Neuronal stem cell (in vitro differentiated cells): Measurements from ENCODE around the gene PTGR1.
A peak's percentile ranks its signal among the peaks of the same experiment; 100 is the strongest.

Source experiments
- DNase-seq: peaks from one replicate; pipeline ENCODE4 v3.0.0-alpha.2; 2013; ENCODE audit warnings: low spot score
- H2AFZ ChIP-seq: one replicate; pipeline ENCODE4 v1.6.1; 2013; ENCODE audit warnings: mild to moderate bottlenecking, low read length, inconsistent platforms
- H2AK5ac ChIP-seq: 2 replicates; pipeline ENCODE4 v1.6.1; 2013; ENCODE audit warnings: low read depth, mild to moderate bottlenecking, inconsistent platforms, low read length, moderate library complexity, mixed read lengths
- H2BK120ac ChIP-seq: 2 replicates; pipeline ENCODE4 v1.6.1; 2013; ENCODE audit warnings: low read depth, mild to moderate bottlenecking, inconsistent platforms, low read length, moderate library complexity, mixed read lengths
- H2BK12ac ChIP-seq: one replicate; pipeline ENCODE4 v1.6.1; 2013; ENCODE audit warnings: low read length, inconsistent platforms
- H2BK15ac ChIP-seq: 2 replicates; pipeline ENCODE4 v1.6.1; 2013; ENCODE audit warnings: mild to moderate bottlenecking, low read length, inconsistent platforms, mixed read lengths
- H2BK5ac ChIP-seq: one replicate; pipeline ENCODE4 v1.6.1; 2013; ENCODE audit warnings: inconsistent platforms, mild to moderate bottlenecking, low read length, moderate library complexity
- H3K14ac ChIP-seq: one replicate; pipeline ENCODE4 v1.6.1; 2013; ENCODE audit warnings: low read length, inconsistent platforms
- H3K18ac ChIP-seq: 2 replicates; pipeline ENCODE4 v1.6.1; 2013; ENCODE audit warnings: low read length, inconsistent platforms
- H3K23ac ChIP-seq: 2 replicates; pipeline ENCODE4 v1.6.1; 2013; ENCODE audit warnings: low read depth, mild to moderate bottlenecking, mixed read lengths, low read length, inconsistent platforms; ENCODE audit not compliant: poor library complexity
- H3K27ac ChIP-seq: replicated peaks from 3 replicates; pipeline ENCODE4 v1.5.1; 2013; ENCODE audit warnings: low read length, inconsistent platforms
- H3K27me3 ChIP-seq, 3 experiments: 2 replicates each; pipeline ENCODE4 v1.6.1; 2013; ENCODE audit warnings: low read length in 3 of 3, mild to moderate bottlenecking in 2 of 3, inconsistent platforms in 1 of 3, low read depth in 1 of 3, mixed read lengths in 1 of 3, moderate library complexity in 1 of 3; ENCODE audit not compliant: control insufficient read depth in 3 of 3, insufficient read depth in 3 of 3
- H3K36me3 ChIP-seq, 2 donors: replicated peaks in 1 of 2; 2 replicates each; pipeline ENCODE4 v1.6.1; 2013; ENCODE audit warnings: low read length in 2 of 2; ENCODE audit not compliant: control insufficient read depth in 2 of 2, insufficient read depth in 2 of 2
- H3K4ac ChIP-seq: 2 replicates; pipeline ENCODE4 v1.6.1; 2013; ENCODE audit warnings: inconsistent platforms, mild to moderate bottlenecking, low read length, moderate library complexity
- H3K4me1 ChIP-seq, 2 donors: 1 replicate in 1 of 2; 2 replicates in 1 of 2; pipeline ENCODE4 v1.6.1; 2013; ENCODE audit warnings: low read length in 2 of 2, low read depth in 1 of 2; ENCODE audit not compliant: control insufficient read depth in 2 of 2, insufficient read depth in 1 of 2
- H3K4me2 ChIP-seq: one replicate; pipeline ENCODE4 v1.6.1; 2013; ENCODE audit warnings: mild to moderate bottlenecking, low read length, inconsistent platforms; ENCODE audit not compliant: insufficient read depth, poor library complexity, severe bottlenecking
- H3K4me3 ChIP-seq, 2 donors: 2 replicates each; pipeline ENCODE4 v1.5.1; 2013; ENCODE audit warnings: low read length in 2 of 2, mild to moderate bottlenecking in 2 of 2, inconsistent platforms in 1 of 2, moderate library complexity in 1 of 2
- H3K79me1 ChIP-seq: one replicate; pipeline ENCODE4 v1.6.1; 2013; ENCODE audit warnings: low read depth, mild to moderate bottlenecking, inconsistent platforms, low read length, moderate library complexity
- H3K9ac ChIP-seq: one replicate; pipeline ENCODE4 v1.6.1; 2013; ENCODE audit warnings: mild to moderate bottlenecking, low read depth, low read length, inconsistent platforms; ENCODE audit not compliant: poor library complexity
- H3K9me3 ChIP-seq, 2 donors: replicated peaks in 1 of 2; 2 replicates each; pipeline versions ENCODE3 to v1.6.1; 2013; ENCODE audit warnings: low read length in 2 of 2, mild to moderate bottlenecking in 2 of 2, inconsistent platforms in 1 of 2, low read depth in 1 of 2, mixed read lengths in 1 of 2, moderate library complexity in 1 of 2; ENCODE audit not compliant: control insufficient read depth in 2 of 2, insufficient read depth in 1 of 2
- H4K8ac ChIP-seq: one replicate; pipeline ENCODE4 v1.6.1; 2013; ENCODE audit warnings: low read depth, mild to moderate bottlenecking, inconsistent platforms, low read length, moderate library complexity
- H4K91ac ChIP-seq: one replicate; pipeline ENCODE4 v1.6.1; 2013; ENCODE audit warnings: low read length, low read depth, mild to moderate bottlenecking, inconsistent platforms; ENCODE audit not compliant: poor library complexity
- WGBS, 2 donors: extraction: QIAGEN DNeasy Blood & Tissue Kit; methylation state at CpG; one replicate each; pipeline ENCODE4 v1.1.7; 2013; ENCODE audit warnings: missing lambda C conversion rate in 2 of 2, mixed read lengths in 1 of 2; ENCODE audit not compliant: insufficient read length in 2 of 2, insufficient replicate concordance in 1 of 2; ENCODE audit errors: extremely low coverage in 2 of 2; 5-methylcytosine and 5-hydroxymethylcytosine counted together

The PTGR1 gene

GRCh38 chr9:111527347-111527746 is 72.1 kb downstream of the PTGR1 start:
- no peak overlapping the region for H2BK5ac ChIP-seq
- no peak overlapping the region for H3K14ac ChIP-seq
- H3K36me3 ChIP-seq, result peaks cover 5 to 29% of the 10 kb centered on the region in 2 donors
- no peak overlapping the region for H3K27ac ChIP-seq
- H3K4me1 ChIP-seq, result peaks cover 2 to 14% of the 10 kb centered on the region in 2 donors
- no peaks in the 10 kb centered on the region for H3K27me3 ChIP-seq
- peaks cover 6% of the 10 kb centered on the region for H3K79me1 ChIP-seq
- no peak overlapping the region for H3K4me3 ChIP-seq
- H2BK15ac ChIP-seq, result no peak overlapping the region
- H2AFZ ChIP-seq, result no peak overlapping the region
- no peak overlapping the region for H2BK12ac ChIP-seq
- H3K9ac ChIP-seq, result no peak overlapping the region
- H3K23ac ChIP-seq, result no peak overlapping the region
- no peak overlapping the region for H2AK5ac ChIP-seq
- no peak overlapping the region for H2BK120ac ChIP-seq
- no peak overlapping the region for H4K8ac ChIP-seq
- no peak overlapping the region for H3K4me2 ChIP-seq
- no peak for DNase-seq
- WGBS, 2 donors, result no CpG with 5 or more reads among the region's 2 CpGs
- H4K91ac ChIP-seq, result no peak overlapping the region
- no peak overlapping the region for H3K18ac ChIP-seq
- H3K4ac ChIP-seq, result no peak overlapping the region
- H3K9me3 ChIP-seq, result peaks cover 0 to 55% of the 10 kb centered on the region in 2 donors

GRCh38 chr9:111525056-111525977 is 74.1 kb downstream of the PTGR1 start, which contains the start of gene ZNF483:
TSS of gene ZNF483 (plus strand) at chr9:111525179. CDS start at chr9:111527396, 2,217 bp downstream.
- peak within 1 kb of the TSS; percentile 18 for H2BK12ac ChIP-seq
- H3K4me1 ChIP-seq, result peaks cover 2 to 12% of the 10 kb centered on the region in 2 donors
- no CpG with 5 or more reads among the region's 66 CpGs for WGBS, 2 donors
- H3K27ac ChIP-seq, result no peak within 1 kb of the TSS
- no peak within 1 kb of the TSS for H4K91ac ChIP-seq
- peak within 1 kb of the TSS; percentile 49 for H3K14ac ChIP-seq
- H3K9ac ChIP-seq, result peak within 1 kb of the TSS; percentile 92
- H4K8ac ChIP-seq, result peak within 1 kb of the TSS; percentile 4
- H3K23ac ChIP-seq, result peak within 1 kb of the TSS; percentile 99
- no peaks in the 10 kb centered on the region for H3K27me3 ChIP-seq
- peak within 1 kb of the TSS; percentile 71 for H2AK5ac ChIP-seq
- peak within 1 kb of the TSS; percentile 48 for H2BK5ac ChIP-seq
- H3K18ac ChIP-seq, result peak within 1 kb of the TSS; percentile 96
- no peak within 1 kb of the TSS for H2BK15ac ChIP-seq
- H3K4me2 ChIP-seq, result peak within 1 kb of the TSS; percentile 97
- peak within 1 kb of the TSS; percentile 72 to 95 for H3K4me3 ChIP-seq
- H2BK120ac ChIP-seq, result no peak within 1 kb of the TSS
- peaks cover 2 to 24% of the 10 kb centered on the region in 2 donors for H3K36me3 ChIP-seq
- peak within 1 kb of the TSS; percentile 98 for H2AFZ ChIP-seq
- DNase-seq, result peak; percentile 84
- H3K79me1 ChIP-seq, result peaks cover 6% of the 10 kb centered on the region
- H3K9me3 ChIP-seq, result peaks cover 0 to 38% of the 10 kb centered on the region in 2 donors
- peak within 1 kb of the TSS; percentile 86 for H3K4ac ChIP-seq

- no peak for DNase-seq
- H3K4me3 ChIP-seq, result peak overlapping the region in 1 of 2 donors; percentile 72
Measured at GRCh38 chr9:111524731-111525055, 74.8 kb downstream of the PTGR1 start.

GRCh38 chr9:111516061-111516465 is 83.4 kb downstream of the PTGR1 start:
- Histone ChIP-seq H2BK15ac (no peak overlapping the region), H3K27ac (no peak overlapping the region), H3K4me3 (no peak overlapping the region), H3K14ac (no peak overlapping the region), H3K4ac (no peak overlapping the region), H3K4me2 (no peak overlapping the region), H2BK12ac (no peak overlapping the region), H3K9ac (no peak overlapping the region), H4K8ac (no peak overlapping the region), H2BK5ac (no peak overlapping the region), H2AK5ac (no peak overlapping the region), H4K91ac (no peak overlapping the region), H3K79me1 (no peaks in the 10 kb centered on the region), H3K9me3 (peaks cover 0 to 2% of the 10 kb centered on the region in 2 donors), H3K27me3 (no peaks in the 10 kb centered on the region), H2AFZ (peak overlapping the region; percentile 76), H3K18ac (no peak overlapping the region), H2BK120ac (no peak overlapping the region), H3K23ac (no peak overlapping the region), H3K36me3 (no peaks in the 10 kb centered on the region), H3K4me1 (no peaks in the 10 kb centered on the region)
- WGBS, 2 donors, result no CpG with 5 or more reads among the region's 2 CpGs
- no peak for DNase-seq

More at GRCh38 chr9:111524731-111525055, 74.8 kb downstream of the PTGR1 start:
- no peak overlapping the region for H2BK120ac ChIP-seq
- H3K36me3 ChIP-seq, result peaks cover 2 to 19% of the 10 kb centered on the region in 2 donors
- WGBS, 2 donors, result no CpG with 5 or more reads among the region's 7 CpGs
- H3K4me1 ChIP-seq, result peaks cover 2 to 8% of the 10 kb centered on the region in 2 donors
- no peaks in the 10 kb centered on the region for H3K27me3 ChIP-seq
- H2BK12ac ChIP-seq, result no peak overlapping the region
- H3K9ac ChIP-seq, result no peak overlapping the region
- H2AK5ac ChIP-seq, result no peak overlapping the region
- H2BK5ac ChIP-seq, result peak overlapping the region; percentile 48
- no peak overlapping the region for H3K27ac ChIP-seq
- no peak overlapping the region for H3K23ac ChIP-seq
- H2BK15ac ChIP-seq, result no peak overlapping the region
- H4K91ac ChIP-seq, result no peak overlapping the region
- H3K4me2 ChIP-seq, result peak overlapping the region; percentile 97
- H3K14ac ChIP-seq, result no peak overlapping the region
- H3K79me1 ChIP-seq, result peaks cover 4% of the 10 kb centered on the region
- peak overlapping the region; percentile 98 for H2AFZ ChIP-seq
- H3K4ac ChIP-seq, result no peak overlapping the region
- H3K18ac ChIP-seq, result no peak overlapping the region
- no peak overlapping the region for H4K8ac ChIP-seq
- peaks cover 0 to 32% of the 10 kb centered on the region in 2 donors for H3K9me3 ChIP-seq
